ENCODE measurements around the gene PPFIBP1. TPM values are rescaled to one million over a fixed set of nuclear protein-coding genes. Genes with fewer than 3 reads are reported as not detected.
A peak's percentile ranks its signal among the peaks of the same experiment; 100 is the strongest.

The PPFIBP1 gene
- total RNA-seq, 2 donors from 2014 or later = 26.2 to 37.2 TPM

GRCh38 chr12:27505761-27506160 is 18.2 kb upstream of the PPFIBP1 start:
- Mint-ChIP-seq H3K36me3 (peaks cover 0 to 5% of the 10 kb centered on the region in 2 donors), H3K9me3 (no peaks in the 10 kb centered on the region), H3K27ac (no peak overlapping the region)
- DNase-seq (ENCODE audit: low spot score in 2 of 2) = no peak
- no peak for ATAC-seq

- H3K9me3 Mint-ChIP-seq = no peaks in the 10 kb centered on the region
- H3K27ac Mint-ChIP-seq = no peak overlapping the region
- no peak for ATAC-seq
- peaks cover 0 to 5% of the 10 kb centered on the region in 2 donors for H3K36me3 Mint-ChIP-seq
- DNase-seq (ENCODE audit: low spot score in 2 of 2) = no peak
Measured at GRCh38 chr12:27506645-27507189, 17.3 kb upstream of the PPFIBP1 start.

GRCh38 chr12:27508736-27509431 is 15.1 kb upstream of the PPFIBP1 start:
- no peak for ATAC-seq
- H3K9me3 Mint-ChIP-seq = no peaks in the 10 kb centered on the region
- H3K36me3 Mint-ChIP-seq = peaks cover 0 to 5% of the 10 kb centered on the region in 2 donors
- H3K27ac Mint-ChIP-seq = no peak overlapping the region
- DNase-seq (ENCODE audit: low spot score in 2 of 2) = no peak

- no peak overlapping the region for H3K27ac Mint-ChIP-seq
Measured at GRCh38 chr12:27511031-27511722, 12.8 kb upstream of the PPFIBP1 start.

GRCh38 chr12:27511723-27512045 is 12.3 kb upstream of the PPFIBP1 start:
- DNase-seq (ENCODE audit: low spot score in 2 of 2) (no peak), ATAC-seq (no peak)
- Mint-ChIP-seq H3K9me3 (no peaks in the 10 kb centered on the region), H3K36me3 (peaks cover 0 to under 1% of the 10 kb centered on the region in 2 donors), H3K27ac (no peak overlapping the region)

More at GRCh38 chr12:27511031-27511722, 12.8 kb upstream of the PPFIBP1 start:
- ATAC-seq (no peak), DNase-seq (ENCODE audit: low spot score in 2 of 2) (no peak)
- Mint-ChIP-seq H3K9me3 (no peaks in the 10 kb centered on the region), H3K36me3 (peaks cover 0 to 5% of the 10 kb centered on the region in 2 donors)

- no peaks in the 10 kb centered on the region for H3K36me3 Mint-ChIP-seq
- DNase-seq (ENCODE audit: low spot score in 2 of 2) (no peak), ATAC-seq (no peak)
- no peak overlapping the region for H3K27ac Mint-ChIP-seq
- no peaks in the 10 kb centered on the region for H3K9me3 Mint-ChIP-seq
Measured at GRCh38 chr12:27513155-27513824, 10.7 kb upstream of the PPFIBP1 start.

GRCh38 chr12:27515671-27516070 is 8.3 kb upstream of the PPFIBP1 start:
- H3K9me3 Mint-ChIP-seq = no peaks in the 10 kb centered on the region
- no peak for ATAC-seq
- H3K27ac Mint-ChIP-seq = no peak overlapping the region
- H3K36me3 Mint-ChIP-seq = no peaks in the 10 kb centered on the region
- DNase-seq (ENCODE audit: low spot score in 2 of 2) = no peak

GRCh38 chr12:27516625-27517024 is 7.4 kb upstream of the PPFIBP1 start:
- H3K27ac Mint-ChIP-seq = no peak overlapping the region
- DNase-seq (ENCODE audit: low spot score in 2 of 2) = no peak
- ATAC-seq = no peak
- H3K36me3 Mint-ChIP-seq = no peaks in the 10 kb centered on the region
- no peaks in the 10 kb centered on the region for H3K9me3 Mint-ChIP-seq

GRCh38 chr12:27517546-27517945 is 6.5 kb upstream of the PPFIBP1 start:
- no peak for DNase-seq (ENCODE audit: low spot score in 2 of 2)
- no peak for ATAC-seq
- Mint-ChIP-seq H3K36me3 (peaks cover 0 to 9% of the 10 kb centered on the region in 2 donors), H3K27ac (no peak overlapping the region), H3K9me3 (no peaks in the 10 kb centered on the region)

GRCh38 chr12:27517961-27518665 is 5.9 kb upstream of the PPFIBP1 start:
- Mint-ChIP-seq H3K27ac (no peak overlapping the region), H3K36me3 (peaks cover 0 to 10% of the 10 kb centered on the region in 2 donors), H3K9me3 (no peaks in the 10 kb centered on the region)
- DNase-seq (ENCODE audit: low spot score in 2 of 2) (no peak), ATAC-seq (no peak)

- ATAC-seq (no peak), DNase-seq (ENCODE audit: low spot score in 2 of 2) (no peak)
- Mint-ChIP-seq H3K9me3 (no peaks in the 10 kb centered on the region), H3K27ac (no peak overlapping the region), H3K36me3 (peaks cover 0 to 10% of the 10 kb centered on the region in 2 donors)
Measured at GRCh38 chr12:27521066-27521465, 2.9 kb upstream of the PPFIBP1 start.

GRCh38 chr12:27521981-27522380 is 2.0 kb upstream of the PPFIBP1 start:
- no peak for DNase-seq (ENCODE audit: low spot score in 2 of 2)
- Mint-ChIP-seq H3K9me3 (no peaks in the 10 kb centered on the region), H3K27ac (peak overlapping the region in 1 of 2 donors; percentile 16)

GRCh38 chr12:27523305-27523641 is 733 bp upstream of the PPFIBP1 start:
- ATAC-seq = peak; percentile 1 to 7
- DNase-seq (ENCODE audit: low spot score in 2 of 2) = no peak

More at GRCh38 chr12:27521981-27522380, 2.0 kb upstream of the PPFIBP1 start:
- no peak for ATAC-seq
- H3K36me3 Mint-ChIP-seq = peaks cover 0 to 10% of the 10 kb centered on the region in 2 donors

GRCh38 chr12:27524494-27524835 is 459 bp downstream of the PPFIBP1 start:
- no peaks in the 10 kb centered on the region for H3K9me3 Mint-ChIP-seq
- DNase-seq (ENCODE audit: low spot score in 2 of 2) (no peak), ATAC-seq (peak in 1 of 2 donors; percentile 7)
- H3K27ac Mint-ChIP-seq = peak overlapping the region in 1 of 2 donors; percentile 85
- peaks cover 0 to 10% of the 10 kb centered on the region in 2 donors for H3K36me3 Mint-ChIP-seq

More at GRCh38 chr12:27523305-27523641, 733 bp upstream of the PPFIBP1 start:
- Mint-ChIP-seq H3K9me3 (no peaks in the 10 kb centered on the region), H3K36me3 (peaks cover 0 to 10% of the 10 kb centered on the region in 2 donors), H3K27ac (peak overlapping the region; percentile 85 to 88)

- DNase-seq (ENCODE audit: low spot score in 2 of 2) = no peak
- H3K9me3 Mint-ChIP-seq = no peaks in the 10 kb centered on the region
- no peak overlapping the region for H3K27ac Mint-ChIP-seq
- peaks cover 0 to 10% of the 10 kb centered on the region in 2 donors for H3K36me3 Mint-ChIP-seq
- no peak for ATAC-seq
Measured at GRCh38 chr12:27524839-27525753, 1.1 kb downstream of the PPFIBP1 start.

GRCh38 chr12:27527512-27527911 is 3.5 kb downstream of the PPFIBP1 start:
- no peaks in the 10 kb centered on the region for H3K9me3 Mint-ChIP-seq
- DNase-seq (ENCODE audit: low spot score in 2 of 2) (no peak), ATAC-seq (no peak)
- H3K36me3 Mint-ChIP-seq = peaks cover 0 to 1% of the 10 kb centered on the region in 2 donors
- no peak overlapping the region for H3K27ac Mint-ChIP-seq
